A673 (cell line): ENCODE data around the gene METTL8. TPM values are rescaled to one million over a fixed set of nuclear protein-coding genes. Genes with fewer than 3 reads are reported as not detected.

Source experiments
- BruUV-seq: library from RNA; stranded (reverse); fragments of 400-500 nt; replicated peaks from 2 replicates; lab custom pipeline; 2021; lab: Mats Ljungman, UMichigan
- CTCF ChIA-PET: fragments of 300-600 bp; sonication (Branson Sonifier 250); formaldehyde crosslinking; loops from one replicate; lab custom pipeline; 2022; ENCODE audit warnings: antibody characterized with exemption; lab: Charles Lee
- POLR2A ChIA-PET: fragments of 300-600 bp; sonication (Branson Sonifier 250); formaldehyde crosslinking; loops from one replicate; lab custom pipeline; 2022; ENCODE audit warnings: antibody characterized with exemption; ENCODE audit not compliant: low non-redundant PET; lab: Charles Lee
- DNase-seq: peaks from one replicate; pipeline ENCODE4 v3.0.0-alpha.2; 2015; ENCODE audit warnings: low spot score
- H3K27ac ChIP-seq: fragments of 200-600 bp; sonication (generic); 2 replicates; pipeline ENCODE4 v1.5.1; 2016; ENCODE audit warnings: mixed run types, low read depth, mild to moderate bottlenecking, mixed read lengths, antibody characterized with exemption, low read length; ENCODE audit not compliant: poor library complexity, severe bottlenecking
- H3K27me3 ChIP-seq: fragments of 200-600 bp; sonication (generic); replicated peaks from 2 replicates; pipeline ENCODE4 v1.6.1; 2017; ENCODE audit warnings: mixed run types, low read depth, mild to moderate bottlenecking, mixed read lengths, antibody characterized with exemption, low read length; ENCODE audit not compliant: insufficient read depth, poor library complexity
- H3K36me3 ChIP-seq: fragments of 200-600 bp; sonication (generic); 2 replicates; pipeline ENCODE4 v1.6.1; 2016; ENCODE audit warnings: mixed run types, mild to moderate bottlenecking, mixed read lengths, antibody characterized with exemption, low read length; ENCODE audit not compliant: insufficient read depth, poor library complexity, severe bottlenecking
- H3K4me1 ChIP-seq: fragments of 200-600 bp; sonication (generic); 2 replicates; pipeline ENCODE4 v1.6.1; 2017; ENCODE audit warnings: mixed run types, mild to moderate bottlenecking, mixed read lengths, antibody characterized with exemption, low read length; ENCODE audit not compliant: insufficient read depth, poor library complexity, severe bottlenecking
- H3K4me3 ChIP-seq: fragments of 200-600 bp; sonication (generic); 2 replicates; pipeline ENCODE4 v1.5.1; 2016; ENCODE audit warnings: low read depth, mixed run types, mild to moderate bottlenecking, mixed read lengths, low read length; ENCODE audit not compliant: poor library complexity, severe bottlenecking
- H3K9me3 ChIP-seq: fragments of 200-600 bp; sonication (generic); 2 replicates; pipeline ENCODE4 v1.6.1; 2016; ENCODE audit warnings: mixed run types, low read depth, mild to moderate bottlenecking, mixed read lengths, antibody characterized with exemption, low read length; ENCODE audit not compliant: poor library complexity, severe bottlenecking
- EZH2 ChIP-seq: fragments of 200-600 bp; sonication (generic); IDR thresholded peaks from 2 replicates; pipeline ENCODE4 v1.6.1; 2017; ENCODE audit warnings: borderline replicate concordance, low read depth, mild to moderate bottlenecking, mixed read lengths, antibody characterized with exemption, low read length; ENCODE audit not compliant: poor library complexity, severe bottlenecking
- intact Hi-C: fragments of 100-400 bp; cut with micrococcal nuclease; formaldehyde crosslinking; loops from one replicate; pipeline ENCODE4 v1.10.0; 2022; ENCODE audit not compliant: unreplicated experiment
- total RNA-seq: library from RNA; stranded (reverse); gene quantifications from 2 replicates; pipeline ENCODE4 v1.2.3, GENCODE V29; 2021
- TF ChIP-seq, protein P1 (sequence below): fragments of 300-800, 200-600 bp; sonication (generic); conservative IDR thresholded peaks from 2 replicates; pipeline ENCODE4 v1.5.1; 2017; ENCODE audit warnings: low read depth, mild to moderate bottlenecking, antibody characterized with exemption, low read length, moderate library complexity, mixed read lengths

The METTL8 gene
- total RNA-seq, 1 experiment from 2014 or later: 33.5 TPM

- Histone ChIP-seq H3K4me1 (no peaks in the 10 kb centered on the region), H3K27ac (no peak overlapping the region), H3K27me3 (no peaks in the 10 kb centered on the region), H3K36me3 (peaks cover 7% of the 10 kb centered on the region), H3K9me3 (no peaks in the 10 kb centered on the region), H3K4me3 (no peak overlapping the region)
- no TSS peak for BruUV-seq
- TF ChIP-seq EZH2: no peak
- TF ChIP-seq, protein P1, sequence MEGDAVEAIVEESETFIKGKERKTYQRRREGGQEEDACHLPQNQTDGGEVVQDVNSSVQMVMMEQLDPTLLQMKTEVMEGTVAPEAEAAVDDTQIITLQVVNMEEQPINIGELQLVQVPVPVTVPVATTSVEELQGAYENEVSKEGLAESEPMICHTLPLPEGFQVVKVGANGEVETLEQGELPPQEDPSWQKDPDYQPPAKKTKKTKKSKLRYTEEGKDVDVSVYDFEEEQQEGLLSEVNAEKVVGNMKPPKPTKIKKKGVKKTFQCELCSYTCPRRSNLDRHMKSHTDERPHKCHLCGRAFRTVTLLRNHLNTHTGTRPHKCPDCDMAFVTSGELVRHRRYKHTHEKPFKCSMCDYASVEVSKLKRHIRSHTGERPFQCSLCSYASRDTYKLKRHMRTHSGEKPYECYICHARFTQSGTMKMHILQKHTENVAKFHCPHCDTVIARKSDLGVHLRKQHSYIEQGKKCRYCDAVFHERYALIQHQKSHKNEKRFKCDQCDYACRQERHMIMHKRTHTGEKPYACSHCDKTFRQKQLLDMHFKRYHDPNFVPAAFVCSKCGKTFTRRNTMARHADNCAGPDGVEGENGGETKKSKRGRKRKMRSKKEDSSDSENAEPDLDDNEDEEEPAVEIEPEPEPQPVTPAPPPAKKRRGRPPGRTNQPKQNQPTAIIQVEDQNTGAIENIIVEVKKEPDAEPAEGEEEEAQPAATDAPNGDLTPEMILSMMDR: no peak
- CTCF ChIA-PET: no interaction called here
- no peak for DNase-seq
- POLR2A ChIA-PET: no interaction called here
- intact Hi-C loops: no loop called here
These were observed 47.1 kb upstream of the METTL8 start for GRCh38 chr2:171480908-171481307.

DNA sequence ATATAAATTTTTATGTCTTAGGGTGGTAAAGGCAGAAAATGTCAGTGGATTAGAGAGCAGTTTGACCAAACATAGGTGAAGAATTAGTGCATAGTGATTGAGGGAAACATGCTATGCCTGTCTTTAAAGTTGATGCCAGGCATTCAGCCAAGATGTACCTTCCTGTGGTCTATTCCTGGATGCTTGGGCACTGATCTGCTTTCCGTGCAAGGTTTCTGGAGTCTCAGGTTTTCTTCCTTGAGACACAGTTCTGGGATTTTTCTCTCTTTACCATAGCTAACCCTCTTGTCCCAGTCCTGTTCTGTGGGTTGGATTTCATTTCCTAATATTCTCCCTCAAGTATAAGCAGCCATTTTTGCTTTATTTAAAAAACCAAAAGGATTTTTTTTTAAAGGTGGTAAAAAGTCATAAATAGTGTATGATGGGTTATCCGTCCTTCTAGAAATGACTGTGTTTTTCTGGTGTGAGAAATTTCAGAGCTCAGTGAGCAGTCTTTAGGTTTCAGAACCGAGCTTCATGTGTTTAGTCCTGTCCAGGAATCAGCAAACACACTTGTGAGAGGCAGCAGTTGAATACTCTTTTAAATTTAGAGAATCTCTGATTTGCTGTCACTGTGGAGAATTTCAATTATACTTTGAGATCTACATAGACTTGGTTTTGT lies 45.5 kb upstream of the METTL8 start:
- TF ChIP-seq EZH2: no peak
- TF ChIP-seq, protein P1: no peak
- BruUV-seq: no TSS peak
- DNase-seq: no peak

GRCh38 chr2:171478345-171478744 lies 44.6 kb upstream of the METTL8 start:
- peaks cover 17% of the 10 kb centered on the region for H3K36me3 ChIP-seq
- ChIA-PET POLR2A (no interaction called here), CTCF (no interaction called here)
- TF ChIP-seq EZH2: no peak
- TF ChIP-seq, protein P1: no peak
- BruUV-seq: no TSS peak
- no peaks in the 10 kb centered on the region for H3K27me3 ChIP-seq
- intact Hi-C loops: no loop called here
- H3K4me3 ChIP-seq: no peak overlapping the region
- no peaks in the 10 kb centered on the region for H3K9me3 ChIP-seq
- H3K27ac ChIP-seq: no peak overlapping the region
- no peak for DNase-seq
- H3K4me1 ChIP-seq: no peaks in the 10 kb centered on the region

More for the DNA sequence above, 45.5 kb upstream of the METTL8 start:
- intact Hi-C loops: no loop called here
- H3K4me1 ChIP-seq: no peaks in the 10 kb centered on the region
- ChIA-PET CTCF (no interaction called here), POLR2A (no interaction called here)
- H3K36me3 ChIP-seq: peaks cover 9% of the 10 kb centered on the region
- H3K27ac ChIP-seq: no peak overlapping the region
- H3K9me3 ChIP-seq: no peaks in the 10 kb centered on the region
- H3K4me3 ChIP-seq: no peak overlapping the region
- no peaks in the 10 kb centered on the region for H3K27me3 ChIP-seq
